NCI-H226 (cell line): Measurements from ENCODE around the gene EIF4H.
"Not testable (repeated sequence)": the region's sequence is repeated elsewhere in the genome, so short reads cannot be mapped to it uniquely, and the experiment has no call there.

Experiments used
- DNase-seq: peaks from one replicate; pipeline ENCODE4 v3.0.0-alpha.2; 2015

EIF4H gene

DNA sequence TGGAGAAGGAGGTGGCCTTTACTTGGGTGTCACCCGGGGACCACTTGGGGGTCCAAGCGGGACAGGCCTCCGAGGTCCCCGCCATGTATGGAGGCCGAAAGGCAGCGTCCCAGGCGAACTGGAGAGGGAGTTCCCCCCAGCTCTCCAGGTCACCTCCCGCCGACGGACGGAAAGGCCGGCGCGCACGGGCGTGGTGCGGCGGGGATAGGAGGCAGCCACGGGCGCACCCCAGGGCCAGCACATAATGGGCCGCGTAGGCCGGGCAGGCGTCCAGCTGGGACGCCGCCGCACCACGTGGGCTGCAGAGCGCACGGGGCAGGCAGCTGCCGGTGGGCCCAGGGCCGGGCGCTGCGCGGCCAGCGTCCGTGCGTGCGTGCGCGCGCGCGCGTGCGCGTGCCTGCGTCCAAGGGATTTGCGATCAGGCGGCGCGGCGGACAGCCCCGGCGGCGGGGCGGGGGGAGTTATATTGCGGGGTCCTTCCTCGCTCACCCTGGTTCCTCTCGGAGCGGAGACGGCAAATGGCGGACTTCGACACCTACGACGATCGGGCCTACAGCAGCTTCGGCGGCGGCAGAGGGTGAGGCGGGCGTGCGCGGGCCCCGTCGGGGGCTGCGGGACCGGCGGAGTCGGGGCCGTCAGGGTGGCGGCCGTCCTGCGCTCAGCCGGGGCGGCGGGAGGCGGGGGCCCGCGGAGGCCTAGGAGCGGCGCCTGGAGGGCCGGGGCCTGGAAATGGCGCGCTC is at the start of gene EIF4H:
EIF4H (plus strand) TSS at position 491 of the 740 bp plus-strand sequence; CDS start at position 519, 28 bp downstream.
- DNase-seq, result peak; percentile 89

DNA sequence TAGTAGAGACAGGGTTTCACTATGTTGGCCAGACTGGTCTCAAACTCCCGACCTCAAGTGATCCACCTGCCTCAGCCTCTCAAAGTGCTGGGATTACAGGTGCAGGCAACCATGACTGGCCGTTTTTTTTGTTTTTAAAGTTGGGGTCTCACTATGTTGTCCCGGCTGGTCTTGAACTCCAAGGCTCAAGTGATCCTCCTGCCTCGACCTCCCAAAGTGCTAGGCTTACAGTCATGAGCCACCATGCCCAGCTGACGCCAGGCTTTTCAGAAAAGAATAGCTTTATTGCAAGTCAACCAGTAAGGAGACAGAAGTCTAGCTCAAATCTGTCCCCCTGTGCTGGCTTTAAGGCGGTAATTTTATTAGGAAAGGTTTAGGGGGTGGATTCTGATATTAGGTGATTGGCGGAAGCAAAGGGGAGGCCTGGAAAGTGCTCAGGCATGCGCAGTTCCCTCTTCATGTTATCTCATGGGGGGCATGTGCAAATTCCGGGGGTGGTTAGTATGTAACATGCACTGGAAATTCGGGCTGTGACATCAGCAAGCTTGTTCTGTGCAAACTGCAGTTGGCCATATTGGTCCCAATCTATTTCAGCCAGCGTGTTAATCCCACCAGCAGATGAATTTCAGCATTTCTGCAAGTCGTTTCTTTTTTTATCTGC is 47.8 kb upstream of the EIF4H start:
- DNase-seq, result no peak

DNA sequence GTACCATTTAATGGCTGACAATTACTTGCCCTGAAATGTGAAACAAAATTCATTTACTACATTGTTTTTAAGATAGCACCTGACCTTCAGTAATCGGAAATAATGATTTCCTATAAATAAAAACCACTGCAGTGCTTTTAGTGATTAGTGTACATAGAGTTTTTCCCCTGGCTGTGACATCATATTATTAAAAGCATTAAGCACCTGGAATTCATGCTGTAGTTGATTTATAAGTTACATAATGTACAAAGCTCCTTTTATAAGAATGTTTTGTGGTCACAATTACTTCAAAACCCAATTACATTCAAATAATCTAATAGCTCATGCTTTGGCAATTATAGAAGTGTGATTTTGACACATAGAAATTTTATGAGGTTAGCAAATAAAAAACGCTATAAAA is 44.3 kb upstream of the EIF4H start:
- no peak for DNase-seq

DNA sequence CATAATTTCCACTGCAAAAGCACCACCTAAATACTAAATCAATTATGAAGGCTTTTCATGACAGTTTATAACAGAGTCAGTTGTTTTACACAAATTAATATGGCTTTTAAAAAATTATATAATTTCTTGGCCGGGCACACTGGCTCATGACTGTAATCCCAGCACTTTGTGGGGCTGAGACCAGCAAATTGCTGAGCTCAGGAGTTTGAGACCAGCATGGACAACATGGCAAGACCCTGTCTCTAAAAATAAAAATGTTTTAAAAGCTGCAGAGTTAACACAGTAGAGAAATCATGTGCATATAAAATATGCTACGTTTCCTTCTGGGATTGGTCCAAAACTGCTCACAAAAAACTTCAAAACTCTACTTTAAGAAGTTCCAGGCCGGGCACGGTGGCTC is 43.6 kb upstream of the EIF4H start:
- no peak for DNase-seq

DNA sequence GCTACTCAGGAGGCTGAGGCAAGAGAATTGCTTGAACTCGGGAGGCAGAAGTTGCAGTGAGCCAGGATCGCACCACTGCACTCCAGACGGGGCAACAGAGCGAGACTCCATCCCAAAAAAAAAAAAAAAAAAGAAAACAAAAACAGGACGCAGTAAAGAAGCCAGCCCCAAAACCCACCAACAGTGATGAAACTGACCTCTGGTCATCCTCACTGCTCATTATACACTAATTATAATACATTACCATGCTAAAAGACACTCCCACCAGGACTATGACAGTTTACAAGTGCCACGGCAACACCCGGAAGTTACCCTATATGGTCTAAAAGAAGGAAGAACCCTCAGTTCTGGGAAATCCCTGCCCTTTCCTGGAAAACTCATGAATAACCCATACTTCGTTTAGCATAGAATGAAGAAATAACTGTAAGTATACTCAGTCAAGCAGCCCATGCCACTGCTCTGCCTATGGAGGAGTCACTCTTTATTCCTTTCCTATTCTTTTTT is 40.0 kb upstream of the EIF4H start:
- no peak for DNase-seq

- no peak for DNase-seq
These were observed 35.8 kb upstream of the EIF4H start for GRCh38 chr7:74138334-74138867.

- DNase-seq, result no peak
These were observed 35.0 kb upstream of the EIF4H start for GRCh38 chr7:74138945-74139843.

DNA sequence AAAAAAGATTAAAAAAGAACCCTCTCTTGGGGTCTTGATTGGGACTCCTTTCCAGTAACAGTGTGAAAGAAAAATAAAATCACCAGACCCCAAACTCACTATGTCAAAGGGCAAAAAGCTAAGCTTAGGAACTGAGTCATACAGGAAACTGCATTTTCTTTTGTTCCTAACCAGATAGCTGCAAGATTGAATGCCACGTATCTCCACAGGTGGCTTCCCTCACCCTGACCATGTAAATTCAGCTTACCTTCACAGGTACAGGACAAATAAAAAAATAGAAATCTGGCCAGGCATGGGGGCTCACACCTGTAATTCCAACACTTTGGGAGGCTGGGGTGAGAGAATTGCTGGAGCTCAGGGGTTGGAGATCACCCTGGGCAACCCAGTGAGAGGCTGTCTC is 32.5 kb upstream of the EIF4H start:
- DNase-seq, result no peak

DNA sequence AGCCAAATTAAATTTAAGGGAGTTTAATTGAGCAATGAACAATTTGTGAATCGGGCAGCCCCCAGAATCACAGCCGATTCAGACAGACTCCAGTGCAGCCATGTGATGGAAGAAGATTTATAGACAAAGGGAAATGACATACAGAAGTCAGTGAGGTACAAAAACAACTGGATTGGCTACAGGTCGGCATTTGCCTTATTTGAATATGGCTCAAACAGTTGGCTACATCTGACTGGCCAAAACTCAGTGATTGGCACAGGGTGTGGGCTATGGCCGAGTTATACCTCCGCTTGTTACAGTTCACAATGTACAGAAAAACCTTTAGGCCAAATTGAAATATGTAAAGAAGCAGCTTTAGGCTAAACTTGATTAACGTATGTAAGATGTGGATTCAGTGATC is 30.8 kb upstream of the EIF4H start:
- DNase-seq, result no peak

DNA sequence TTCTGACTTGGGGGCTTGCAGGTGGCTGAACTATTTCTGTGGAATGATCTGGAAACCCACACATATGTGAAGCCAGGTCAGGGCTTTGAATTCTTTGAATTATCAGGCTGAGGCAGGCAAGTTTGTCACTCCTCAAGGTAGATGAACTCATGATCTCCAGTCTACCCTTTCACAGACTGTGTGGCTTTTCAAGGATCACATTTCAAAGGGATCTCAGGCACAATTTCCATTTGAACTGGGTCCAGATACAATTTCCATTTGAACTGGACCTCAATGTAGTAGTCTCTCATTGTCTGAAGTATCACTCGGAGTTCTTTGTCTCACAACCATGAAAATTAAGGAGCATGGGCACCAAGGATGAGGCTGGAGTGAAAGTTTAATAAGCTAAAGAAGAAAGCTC is 25.7 kb upstream of the EIF4H start:
- no peak for DNase-seq

DNA sequence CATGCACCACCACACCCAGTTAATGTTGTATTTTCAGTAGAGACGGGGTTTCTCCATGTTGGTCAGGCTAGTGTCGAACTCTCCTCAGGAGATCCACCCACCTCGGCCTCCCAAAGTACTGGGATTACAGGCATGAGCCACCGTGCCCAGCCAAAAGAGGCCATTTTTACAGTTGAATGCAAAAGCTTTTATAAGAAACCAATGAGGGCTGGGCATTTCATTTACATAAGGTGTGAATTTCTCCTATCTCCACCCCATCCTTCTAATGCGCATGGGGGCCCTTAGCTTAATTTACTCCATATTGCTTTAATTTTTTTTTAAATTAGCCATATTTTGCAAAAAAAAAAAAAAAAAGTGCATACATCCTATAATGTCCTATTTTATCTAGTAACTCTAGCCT is 25.1 kb upstream of the EIF4H start:
- no peak for DNase-seq

GRCh38 chr7:74149603-74150002 is 24.6 kb upstream of the EIF4H start:
- DNase-seq, result no peak

GRCh38 chr7:74153736-74154135 is 20.4 kb upstream of the EIF4H start:
- peak; percentile 20 for DNase-seq

- DNase-seq, result no peak
These were observed 18.3 kb upstream of the EIF4H start for GRCh38 chr7:74155810-74156395.

GRCh38 chr7:74157605-74158004 is 16.6 kb upstream of the EIF4H start:
- no peak for DNase-seq

DNA sequence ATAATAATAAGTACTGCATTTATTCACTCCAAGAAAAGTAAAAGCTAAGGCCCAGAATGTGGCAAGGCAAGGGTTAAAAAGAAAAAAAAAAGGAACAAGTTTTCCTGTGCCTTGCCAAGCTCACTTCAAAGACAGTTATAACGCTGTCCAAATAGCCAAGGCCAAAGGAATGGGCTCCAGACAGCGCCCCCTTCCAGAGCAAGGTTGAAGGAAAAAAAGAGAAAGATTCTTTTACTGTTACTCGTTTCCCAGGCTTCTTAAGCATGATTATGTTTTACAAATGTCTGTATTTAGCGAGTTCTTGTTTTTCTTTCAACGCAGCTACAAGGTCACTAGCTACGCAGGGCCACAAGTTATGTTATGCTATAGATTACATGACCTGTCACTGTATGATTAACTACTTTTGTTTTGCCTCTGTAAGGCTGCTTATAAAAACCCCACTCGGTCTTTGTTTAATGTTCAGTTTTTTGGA is 9.1 kb upstream of the EIF4H start:
- no peak for DNase-seq

GRCh38 chr7:74165867-74166593 is 8.1 kb upstream of the EIF4H start:
- no peak for DNase-seq

DNA sequence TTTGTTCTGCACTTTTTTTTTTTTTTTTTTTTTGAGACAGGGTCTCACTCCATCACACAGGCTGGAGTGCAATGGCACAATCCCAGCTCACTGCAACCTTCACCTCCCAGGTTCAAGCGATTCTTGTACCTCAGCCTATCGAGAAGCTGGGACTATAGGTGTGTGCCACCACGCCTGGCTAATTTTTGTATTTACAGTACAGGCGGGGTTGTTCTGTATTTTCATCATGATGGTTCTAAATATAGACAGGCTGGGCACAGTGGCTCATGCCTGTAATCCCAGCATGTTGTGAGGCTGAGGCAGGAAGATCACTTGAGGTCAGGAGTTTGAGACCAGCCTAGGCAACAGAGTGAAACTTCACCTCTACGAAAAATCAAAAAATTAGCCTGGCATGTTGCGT is 6.8 kb upstream of the EIF4H start:
- not testable (repeated sequence) for DNase-seq

DNA sequence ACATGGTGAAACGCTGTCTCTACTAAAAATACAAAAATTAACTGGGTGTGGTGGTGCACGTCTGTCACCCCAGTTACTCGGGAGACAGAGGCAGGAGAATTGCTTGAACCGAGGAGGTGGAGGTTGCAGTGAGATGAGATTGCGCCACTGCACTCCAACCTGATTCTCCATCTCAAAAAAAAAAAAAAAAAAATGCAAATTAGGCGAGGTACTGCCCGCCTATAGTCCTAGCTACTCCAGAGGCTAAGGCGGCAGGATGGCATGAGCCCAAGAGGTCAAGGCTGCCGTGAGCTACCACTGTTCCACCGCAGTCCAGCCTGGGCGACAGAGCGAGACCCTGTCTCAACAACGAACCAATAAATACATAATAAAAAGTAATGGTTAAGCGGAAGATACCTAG is 1.1 kb upstream of the EIF4H start:
- no peak for DNase-seq

GRCh38 chr7:74173491-74173865 is 678 bp upstream of the EIF4H start:
- DNase-seq, result no peak

DNA sequence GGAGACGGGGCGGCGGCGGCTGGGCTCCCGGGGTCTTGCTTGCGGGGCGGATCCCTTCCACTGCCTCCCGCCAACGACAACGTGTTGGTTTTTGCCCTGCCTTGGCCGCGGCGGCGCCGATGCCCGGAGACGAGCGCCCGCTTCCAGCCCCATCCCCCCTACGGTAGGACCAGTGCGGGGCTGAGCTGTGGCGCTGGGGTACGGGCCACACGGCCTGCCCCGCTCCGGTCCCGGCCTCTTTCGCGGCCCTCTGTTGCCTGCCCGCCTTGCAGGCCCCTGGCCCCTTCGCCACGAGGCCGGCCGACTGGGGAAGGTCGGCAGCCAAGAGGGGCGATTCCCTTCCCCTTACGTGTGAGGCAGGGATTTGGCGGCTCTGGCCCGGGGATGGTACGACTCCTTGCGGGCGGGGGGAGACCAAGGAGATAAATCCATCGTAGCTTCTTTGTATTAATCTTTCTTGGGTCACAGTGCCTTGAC is 488 bp downstream of the EIF4H start:
- DNase-seq, result peak; percentile 18

- DNase-seq, result no peak
These were observed 1.2 kb downstream of the EIF4H start for GRCh38 chr7:74175340-74175739.
